A673 (cell line): ENCODE data around the gene BANP. TPM values are rescaled to one million over a fixed set of nuclear protein-coding genes. Genes with fewer than 3 reads are reported as not detected.
"Not testable (repeated sequence)": the region's sequence is repeated elsewhere in the genome, so short reads cannot be mapped to it uniquely, and the experiment has no call there.

Source experiments
- BruUV-seq: library from RNA; stranded (reverse); fragments of 400-500 nt; replicated peaks from 2 replicates; lab custom pipeline; 2021; lab: Mats Ljungman, UMichigan
- CTCF ChIA-PET: fragments of 300-600 bp; sonication (Branson Sonifier 250); formaldehyde crosslinking; loops from one replicate; lab custom pipeline; 2022; ENCODE audit warnings: antibody characterized with exemption; lab: Charles Lee
- POLR2A ChIA-PET: fragments of 300-600 bp; sonication (Branson Sonifier 250); formaldehyde crosslinking; loops from one replicate; lab custom pipeline; 2022; ENCODE audit warnings: antibody characterized with exemption; ENCODE audit not compliant: low non-redundant PET; lab: Charles Lee
- DNase-seq: peaks from one replicate; pipeline ENCODE4 v3.0.0-alpha.2; 2015; ENCODE audit warnings: low spot score
- H3K27ac ChIP-seq: fragments of 200-600 bp; sonication (generic); 2 replicates; pipeline ENCODE4 v1.5.1; 2016; ENCODE audit warnings: mixed run types, low read depth, mild to moderate bottlenecking, mixed read lengths, antibody characterized with exemption, low read length; ENCODE audit not compliant: poor library complexity, severe bottlenecking
- H3K27me3 ChIP-seq: fragments of 200-600 bp; sonication (generic); replicated peaks from 2 replicates; pipeline ENCODE4 v1.6.1; 2017; ENCODE audit warnings: mixed run types, low read depth, mild to moderate bottlenecking, mixed read lengths, antibody characterized with exemption, low read length; ENCODE audit not compliant: insufficient read depth, poor library complexity
- H3K36me3 ChIP-seq: fragments of 200-600 bp; sonication (generic); 2 replicates; pipeline ENCODE4 v1.6.1; 2016; ENCODE audit warnings: mixed run types, mild to moderate bottlenecking, mixed read lengths, antibody characterized with exemption, low read length; ENCODE audit not compliant: insufficient read depth, poor library complexity, severe bottlenecking
- H3K4me1 ChIP-seq: fragments of 200-600 bp; sonication (generic); 2 replicates; pipeline ENCODE4 v1.6.1; 2017; ENCODE audit warnings: mixed run types, mild to moderate bottlenecking, mixed read lengths, antibody characterized with exemption, low read length; ENCODE audit not compliant: insufficient read depth, poor library complexity, severe bottlenecking
- H3K4me3 ChIP-seq: fragments of 200-600 bp; sonication (generic); 2 replicates; pipeline ENCODE4 v1.5.1; 2016; ENCODE audit warnings: low read depth, mixed run types, mild to moderate bottlenecking, mixed read lengths, low read length; ENCODE audit not compliant: poor library complexity, severe bottlenecking
- H3K9me3 ChIP-seq: fragments of 200-600 bp; sonication (generic); 2 replicates; pipeline ENCODE4 v1.6.1; 2016; ENCODE audit warnings: mixed run types, low read depth, mild to moderate bottlenecking, mixed read lengths, antibody characterized with exemption, low read length; ENCODE audit not compliant: poor library complexity, severe bottlenecking
- EZH2 ChIP-seq: fragments of 200-600 bp; sonication (generic); IDR thresholded peaks from 2 replicates; pipeline ENCODE4 v1.6.1; 2017; ENCODE audit warnings: borderline replicate concordance, low read depth, mild to moderate bottlenecking, mixed read lengths, antibody characterized with exemption, low read length; ENCODE audit not compliant: poor library complexity, severe bottlenecking
- intact Hi-C: fragments of 100-400 bp; cut with micrococcal nuclease; formaldehyde crosslinking; loops from one replicate; pipeline ENCODE4 v1.10.0; 2022; ENCODE audit not compliant: unreplicated experiment
- total RNA-seq: library from RNA; stranded (reverse); gene quantifications from 2 replicates; pipeline ENCODE4 v1.2.3, GENCODE V29; 2021
- TF ChIP-seq, protein P1 (sequence below): fragments of 300-800, 200-600 bp; sonication (generic); conservative IDR thresholded peaks from 2 replicates; pipeline ENCODE4 v1.5.1; 2017; ENCODE audit warnings: low read depth, mild to moderate bottlenecking, antibody characterized with exemption, low read length, moderate library complexity, mixed read lengths

The BANP gene
- total RNA-seq, 1 experiment from 2014 or later = 44.3 TPM

DNA sequence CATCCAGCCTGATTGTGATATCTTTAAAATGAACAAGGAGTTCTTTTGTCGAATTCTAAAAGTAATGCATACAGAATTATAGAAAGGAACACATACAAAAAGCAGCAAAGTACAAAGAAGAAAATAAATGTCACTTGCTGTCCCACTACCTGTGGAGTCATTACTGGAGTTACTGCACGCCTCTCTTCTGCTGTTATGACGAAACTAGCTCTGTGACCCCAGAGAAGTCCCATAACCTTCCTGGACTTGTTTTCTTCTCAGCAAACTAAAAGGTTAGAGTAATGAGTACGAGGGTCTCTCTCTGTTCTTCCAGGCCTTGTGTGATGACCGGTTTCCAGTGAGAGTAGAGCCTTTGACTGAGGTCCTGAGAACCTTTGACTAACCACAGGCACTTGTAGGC lies 26.9 kb downstream of the BANP start:
- no peak overlapping the region for H3K4me3 ChIP-seq
- no peak overlapping the region for H3K27ac ChIP-seq
- CTCF ChIA-PET = no interaction called here
- POLR2A ChIA-PET = no interaction called here
- H3K36me3 ChIP-seq = no peaks in the 10 kb centered on the region
- DNase-seq = no peak
- peaks cover 4% of the 10 kb centered on the region for H3K4me1 ChIP-seq
- intact Hi-C loops = no loop called here
- no peaks in the 10 kb centered on the region for H3K9me3 ChIP-seq
- no TSS peak for BruUV-seq
- H3K27me3 ChIP-seq = no peaks in the 10 kb centered on the region
- TF ChIP-seq EZH2 = no peak
- TF ChIP-seq, protein P1, sequence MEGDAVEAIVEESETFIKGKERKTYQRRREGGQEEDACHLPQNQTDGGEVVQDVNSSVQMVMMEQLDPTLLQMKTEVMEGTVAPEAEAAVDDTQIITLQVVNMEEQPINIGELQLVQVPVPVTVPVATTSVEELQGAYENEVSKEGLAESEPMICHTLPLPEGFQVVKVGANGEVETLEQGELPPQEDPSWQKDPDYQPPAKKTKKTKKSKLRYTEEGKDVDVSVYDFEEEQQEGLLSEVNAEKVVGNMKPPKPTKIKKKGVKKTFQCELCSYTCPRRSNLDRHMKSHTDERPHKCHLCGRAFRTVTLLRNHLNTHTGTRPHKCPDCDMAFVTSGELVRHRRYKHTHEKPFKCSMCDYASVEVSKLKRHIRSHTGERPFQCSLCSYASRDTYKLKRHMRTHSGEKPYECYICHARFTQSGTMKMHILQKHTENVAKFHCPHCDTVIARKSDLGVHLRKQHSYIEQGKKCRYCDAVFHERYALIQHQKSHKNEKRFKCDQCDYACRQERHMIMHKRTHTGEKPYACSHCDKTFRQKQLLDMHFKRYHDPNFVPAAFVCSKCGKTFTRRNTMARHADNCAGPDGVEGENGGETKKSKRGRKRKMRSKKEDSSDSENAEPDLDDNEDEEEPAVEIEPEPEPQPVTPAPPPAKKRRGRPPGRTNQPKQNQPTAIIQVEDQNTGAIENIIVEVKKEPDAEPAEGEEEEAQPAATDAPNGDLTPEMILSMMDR = no peak

DNA sequence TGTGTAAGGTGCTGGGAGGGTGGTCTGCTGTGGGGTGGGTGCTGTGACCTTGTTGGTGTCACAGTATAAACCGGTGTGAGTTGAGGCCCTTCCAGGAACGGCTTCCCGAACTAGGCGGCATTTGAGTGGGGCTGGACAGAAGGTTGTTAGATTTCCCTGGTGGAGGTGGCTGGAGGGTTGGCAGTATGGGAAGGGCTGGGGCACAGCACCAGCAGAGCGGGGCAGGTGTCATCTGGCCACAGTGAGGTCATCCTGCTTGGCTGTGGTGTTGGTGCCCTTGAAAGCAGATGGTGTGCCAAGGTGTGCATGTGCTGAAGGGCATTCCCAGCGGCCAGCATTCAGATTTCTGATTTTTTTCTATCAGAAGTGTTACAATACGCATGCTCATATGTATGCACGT lies 28.1 kb downstream of the BANP start:
- Histone ChIP-seq H3K36me3 (no peaks in the 10 kb centered on the region), H3K4me1 (peaks cover 4% of the 10 kb centered on the region), H3K27ac (no peak overlapping the region), H3K4me3 (no peak overlapping the region), H3K9me3 (no peaks in the 10 kb centered on the region), H3K27me3 (no peaks in the 10 kb centered on the region)
- intact Hi-C loops = no loop called here
- DNase-seq = no peak
- BruUV-seq = no TSS peak
- ChIA-PET CTCF (no interaction called here), POLR2A (no interaction called here)
- no peak for TF ChIP-seq EZH2
- TF ChIP-seq, protein P1 = no peak

DNA sequence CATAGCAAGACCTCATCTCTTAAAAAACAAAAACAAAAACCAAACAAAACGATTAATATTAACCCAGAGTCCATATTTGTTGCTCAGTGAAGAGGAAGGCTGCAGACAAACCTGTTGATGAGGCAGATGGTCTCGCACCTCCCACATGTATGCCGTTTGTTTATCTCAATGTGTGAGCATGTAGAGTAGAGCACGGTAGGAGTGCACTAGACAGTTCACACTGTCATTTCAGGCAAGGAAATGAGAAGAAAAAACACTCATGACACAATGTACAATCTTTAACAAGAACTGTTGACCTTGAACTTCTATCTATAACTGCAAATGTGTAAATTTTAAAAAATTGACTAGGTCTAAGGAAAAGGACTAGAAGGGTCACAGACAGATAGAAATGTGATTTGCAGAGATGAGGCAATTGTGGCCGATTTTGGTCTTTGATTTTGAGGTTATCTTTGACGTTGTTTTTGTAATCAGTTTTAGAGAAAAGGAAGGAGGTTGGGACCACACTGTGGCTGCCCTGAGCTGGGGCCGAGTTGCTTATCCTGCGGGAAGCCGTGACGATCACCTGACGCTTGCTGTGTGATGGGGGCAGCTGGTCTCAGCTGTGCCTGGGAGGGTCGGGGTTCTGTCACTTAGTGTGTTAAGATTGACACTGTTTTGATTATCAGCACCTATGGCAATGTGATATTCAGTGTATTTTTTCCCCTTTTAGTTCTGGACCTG lies 28.8 kb downstream of the BANP start:
- CTCF ChIA-PET, BruUV-seq, H3K27ac ChIP-seq, H3K4me1 ChIP-seq, H3K27me3 ChIP-seq, intact Hi-C loops, H3K4me3 ChIP-seq, POLR2A ChIA-PET, H3K9me3 ChIP-seq, DNase-seq, H3K36me3 ChIP-seq: not testable (repeated sequence)

DNA sequence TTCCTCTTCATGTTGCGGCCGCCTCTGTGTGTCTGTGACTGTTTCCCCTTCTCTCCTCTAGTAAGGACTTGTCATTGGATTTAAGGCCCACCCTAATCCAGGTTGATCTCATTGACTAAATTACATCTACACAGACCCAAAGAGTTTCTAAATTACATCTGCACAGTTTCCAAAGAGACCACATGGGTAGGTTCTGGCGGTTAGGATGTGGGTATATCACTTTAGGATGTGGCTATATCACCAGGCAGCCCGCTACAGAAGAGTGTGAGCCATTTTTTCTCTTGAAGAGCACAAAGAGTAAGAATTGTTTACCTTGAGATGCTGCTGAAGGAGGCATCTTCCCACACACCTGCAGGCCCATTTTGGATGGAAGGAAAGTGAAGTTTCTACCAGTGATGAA lies 30.1 kb downstream of the BANP start:
- H3K27ac ChIP-seq, BruUV-seq, CTCF ChIA-PET, H3K4me1 ChIP-seq, H3K9me3 ChIP-seq, H3K36me3 ChIP-seq, H3K4me3 ChIP-seq, DNase-seq, POLR2A ChIA-PET, H3K27me3 ChIP-seq, intact Hi-C loops: not testable (repeated sequence)
